Measurements from ENCODE around the gene SLAMF1. TPM values are rescaled to one million over a fixed set of nuclear protein-coding genes. Genes with fewer than 3 reads are reported as not detected.

SLAMF1 gene
- total and polyA plus RNA-seq, 2 of the 13 experiments (the other 11 are each of a cell fraction or from before 2014, with no cell fraction given), result not detected

- TF ChIP-seq DMTF1 (CRISPR knock-in tag; IDR thresholded peaks at IDR 0.05) (no peak), CEBPZ (IDR thresholded peaks at IDR 0.05; ENCODE audit: low read length) (no peak), KAT7 (CRISPR knock-in tag; IDR thresholded peaks at IDR 0.05; ENCODE audit: borderline replicate concordance) (no peak), GZF1 (CRISPR knock-in tag; IDR thresholded peaks at IDR 0.05) (no peak), ZNF337 (CRISPR knock-in tag; IDR thresholded peaks at IDR 0.05; ENCODE audit: borderline replicate concordance, low read depth) (no peak), MED8 (CRISPR knock-in tag; IDR thresholded peaks at IDR 0.05; ENCODE audit: insufficient replicate concordance) (no peak), ZFX (CRISPR knock-in tag; IDR thresholded peaks at IDR 0.05; ENCODE audit: low read depth) (no peak), U2AF1 (optimal IDR thresholded peaks at IDR 0.05; ENCODE audit: low read depth, low read length) (no peak)
Observed at GRCh38 chr1:160642281-160642644, 4.6 kb downstream of the SLAMF1 start (continued).
